ENCODE measurements around the gene ARSH. TPM values are rescaled to one million over a fixed set of nuclear protein-coding genes. Genes with fewer than 3 reads are reported as not detected.
"Not testable (repeated sequence)": the region's sequence is repeated elsewhere in the genome, so short reads cannot be mapped to it uniquely, and the experiment has no call there.

Gene ARSH
- total RNA-seq, 1 donor from 2014 or later = not detected

DNA sequence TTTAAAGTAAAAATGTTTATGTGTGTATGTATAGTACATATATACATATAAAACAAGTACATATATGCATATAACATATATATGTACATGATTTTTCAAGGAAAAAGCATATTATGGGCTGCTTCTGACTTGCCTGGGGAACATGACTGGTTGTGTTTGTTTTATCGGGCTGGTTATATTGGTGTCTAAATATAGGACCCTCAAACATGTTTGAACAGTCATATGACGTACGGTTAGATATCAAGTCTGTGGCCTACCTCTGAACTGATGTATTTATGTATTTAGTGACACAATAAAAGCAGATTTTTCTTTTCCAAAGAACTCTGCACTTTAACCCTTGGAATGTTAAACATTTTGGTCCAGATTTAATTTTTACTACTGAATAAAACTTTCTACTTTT lies 39.3 kb upstream of the ARSH start:
- DNase-seq (ENCODE audit: low read depth) = no peak
- TF ChIP-seq, protein P1, sequence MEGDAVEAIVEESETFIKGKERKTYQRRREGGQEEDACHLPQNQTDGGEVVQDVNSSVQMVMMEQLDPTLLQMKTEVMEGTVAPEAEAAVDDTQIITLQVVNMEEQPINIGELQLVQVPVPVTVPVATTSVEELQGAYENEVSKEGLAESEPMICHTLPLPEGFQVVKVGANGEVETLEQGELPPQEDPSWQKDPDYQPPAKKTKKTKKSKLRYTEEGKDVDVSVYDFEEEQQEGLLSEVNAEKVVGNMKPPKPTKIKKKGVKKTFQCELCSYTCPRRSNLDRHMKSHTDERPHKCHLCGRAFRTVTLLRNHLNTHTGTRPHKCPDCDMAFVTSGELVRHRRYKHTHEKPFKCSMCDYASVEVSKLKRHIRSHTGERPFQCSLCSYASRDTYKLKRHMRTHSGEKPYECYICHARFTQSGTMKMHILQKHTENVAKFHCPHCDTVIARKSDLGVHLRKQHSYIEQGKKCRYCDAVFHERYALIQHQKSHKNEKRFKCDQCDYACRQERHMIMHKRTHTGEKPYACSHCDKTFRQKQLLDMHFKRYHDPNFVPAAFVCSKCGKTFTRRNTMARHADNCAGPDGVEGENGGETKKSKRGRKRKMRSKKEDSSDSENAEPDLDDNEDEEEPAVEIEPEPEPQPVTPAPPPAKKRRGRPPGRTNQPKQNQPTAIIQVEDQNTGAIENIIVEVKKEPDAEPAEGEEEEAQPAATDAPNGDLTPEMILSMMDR (conservative IDR thresholded peaks at IDR 0.05; ENCODE audit: low read depth, low read length) = no peak
- no peak overlapping the region for H3K4me3 ChIP-seq (ENCODE audit: low read depth, low read length)

DNA sequence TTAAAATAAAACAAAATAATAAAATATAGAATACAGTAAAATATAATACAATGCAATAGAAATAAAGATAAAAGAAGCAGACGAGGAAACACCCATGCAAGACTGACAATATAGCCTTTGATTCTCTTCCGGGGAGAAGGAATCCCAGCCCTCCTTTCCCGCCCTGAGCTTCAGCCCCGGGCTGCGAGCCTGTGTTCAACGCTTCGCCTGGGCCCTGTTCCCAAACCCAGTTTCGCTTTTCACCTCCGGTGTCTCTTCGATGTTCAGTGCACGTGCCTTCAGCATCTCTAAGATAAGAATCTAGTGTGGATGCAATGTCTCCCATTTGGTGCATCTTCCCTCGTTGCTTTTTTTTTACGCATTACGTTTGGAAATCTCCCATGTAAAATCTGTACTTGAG lies 38.8 kb upstream of the ARSH start:
- DNase-seq (ENCODE audit: low read depth) = no peak
- H3K4me3 ChIP-seq (ENCODE audit: low read depth, low read length) = no peak overlapping the region
- TF ChIP-seq, protein P1 (conservative IDR thresholded peaks at IDR 0.05; ENCODE audit: low read depth, low read length) = no peak

DNA sequence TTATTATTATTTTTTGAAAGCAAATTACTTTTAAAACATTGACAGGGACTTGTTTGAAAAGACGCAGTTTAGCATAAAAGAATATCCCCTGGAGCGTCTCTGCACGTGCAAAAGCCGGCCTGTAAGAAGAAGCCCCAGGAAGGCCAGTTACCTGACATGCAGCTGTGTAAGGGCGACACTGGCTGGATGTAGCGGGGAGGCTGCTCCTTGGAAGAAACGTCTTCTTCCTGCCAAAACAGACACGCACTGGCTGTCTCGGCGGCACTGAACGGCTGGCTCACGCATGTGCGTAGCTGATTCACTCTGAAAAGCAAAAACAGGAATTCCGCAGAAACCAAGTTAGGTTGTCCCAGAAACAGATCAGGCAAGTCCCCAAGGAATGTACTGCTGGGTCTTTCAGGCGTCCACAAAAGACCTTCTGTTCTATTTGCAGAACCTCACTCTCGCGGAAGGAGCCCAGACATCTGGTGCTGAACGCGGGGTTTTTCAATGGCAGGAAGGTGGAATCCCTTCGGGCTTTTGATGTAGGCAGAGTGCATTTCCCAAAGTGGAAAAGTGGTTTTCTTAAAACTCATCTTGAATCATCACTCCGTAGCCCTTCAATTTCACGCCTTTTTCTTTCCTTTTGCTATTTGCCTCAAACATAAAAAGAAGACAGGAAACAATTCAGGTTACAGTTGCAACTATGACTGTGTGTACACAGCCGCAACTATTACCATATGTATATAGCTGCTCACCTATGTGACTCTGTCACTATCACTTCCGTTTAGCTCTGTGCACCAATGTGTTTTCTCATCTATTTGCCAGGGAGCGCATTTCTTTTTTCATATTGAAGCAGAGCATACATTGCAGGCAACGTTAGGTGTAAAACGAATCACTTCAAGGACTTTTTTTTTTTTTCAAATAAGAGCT lies 38.1 kb upstream of the ARSH start:
- TF ChIP-seq, protein P1 (conservative IDR thresholded peaks at IDR 0.05; ENCODE audit: low read depth, low read length) = no peak
- no peak overlapping the region for H3K4me3 ChIP-seq (ENCODE audit: low read depth, low read length)
- no peak for DNase-seq (ENCODE audit: low read depth)

DNA sequence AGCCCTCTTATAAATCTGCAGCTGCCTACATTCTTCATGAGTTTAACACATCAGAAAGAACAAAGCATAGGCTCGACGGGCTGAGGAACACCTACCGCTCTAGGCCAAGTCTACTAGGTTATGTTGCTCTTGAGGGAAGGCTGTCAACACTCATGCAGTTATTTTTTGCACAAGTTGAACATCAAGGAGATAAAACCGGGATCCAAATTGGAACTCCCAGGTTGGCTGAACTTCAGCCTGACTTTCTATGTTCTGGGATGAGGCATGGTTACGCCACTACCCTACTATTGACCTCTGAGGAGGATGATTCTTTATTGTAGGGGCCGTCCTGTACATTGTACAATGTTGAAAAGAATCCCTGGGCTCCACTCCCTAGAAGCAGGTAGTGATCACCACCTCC lies 37.3 kb upstream of the ARSH start:
- DNase-seq (ENCODE audit: low read depth) = no peak
- TF ChIP-seq, protein P1 (conservative IDR thresholded peaks at IDR 0.05; ENCODE audit: low read depth, low read length) = no peak
- no peak overlapping the region for H3K4me3 ChIP-seq (ENCODE audit: low read depth, low read length)

DNA sequence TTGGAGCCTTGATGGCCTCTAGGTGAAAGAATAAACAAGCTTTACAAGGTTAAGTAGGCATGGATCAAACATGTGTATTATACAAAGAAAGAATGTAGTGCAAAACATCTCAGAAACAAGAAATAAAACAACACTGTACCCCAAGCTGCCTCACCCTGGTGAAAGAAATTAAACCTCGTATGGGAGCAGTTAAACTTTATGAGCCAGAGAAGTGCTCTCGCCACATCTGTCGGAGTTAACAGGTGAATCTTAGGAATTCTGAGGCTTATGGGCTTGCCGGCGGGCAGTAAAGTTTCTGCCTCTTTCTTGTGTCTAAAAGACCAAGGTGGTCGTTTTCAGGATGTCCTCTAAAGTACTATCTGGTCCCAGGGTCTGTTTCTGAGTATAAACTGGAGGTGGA lies 34.0 kb upstream of the ARSH start:
- no peak overlapping the region for H3K4me3 ChIP-seq (ENCODE audit: low read depth, low read length)
- no peak for DNase-seq (ENCODE audit: low read depth)
- TF ChIP-seq, protein P1 (conservative IDR thresholded peaks at IDR 0.05; ENCODE audit: low read depth, low read length) = no peak

DNA sequence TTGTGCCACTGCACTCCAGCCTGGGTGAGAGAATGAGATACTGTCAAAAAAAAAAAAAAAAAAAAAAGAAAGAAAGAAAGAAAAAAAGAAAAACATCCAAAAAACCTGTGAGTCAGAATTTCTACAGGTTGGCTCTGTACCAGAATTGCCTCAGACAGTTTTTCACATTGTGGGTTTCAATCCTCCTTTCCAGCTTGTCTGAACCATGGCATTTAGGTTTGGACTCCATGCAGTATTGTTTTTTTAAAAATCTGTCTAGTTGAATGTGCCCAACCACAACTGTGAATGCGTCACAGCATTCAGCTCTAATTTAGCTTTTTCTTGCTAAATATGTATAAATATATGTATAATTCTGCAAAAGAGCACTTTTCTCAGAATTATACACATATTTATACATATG lies 31.4 kb upstream of the ARSH start:
- DNase-seq (ENCODE audit: low read depth) = no peak
- TF ChIP-seq, protein P1 (conservative IDR thresholded peaks at IDR 0.05; ENCODE audit: low read depth, low read length) = no peak
- no peak overlapping the region for H3K4me3 ChIP-seq (ENCODE audit: low read depth, low read length)

DNA sequence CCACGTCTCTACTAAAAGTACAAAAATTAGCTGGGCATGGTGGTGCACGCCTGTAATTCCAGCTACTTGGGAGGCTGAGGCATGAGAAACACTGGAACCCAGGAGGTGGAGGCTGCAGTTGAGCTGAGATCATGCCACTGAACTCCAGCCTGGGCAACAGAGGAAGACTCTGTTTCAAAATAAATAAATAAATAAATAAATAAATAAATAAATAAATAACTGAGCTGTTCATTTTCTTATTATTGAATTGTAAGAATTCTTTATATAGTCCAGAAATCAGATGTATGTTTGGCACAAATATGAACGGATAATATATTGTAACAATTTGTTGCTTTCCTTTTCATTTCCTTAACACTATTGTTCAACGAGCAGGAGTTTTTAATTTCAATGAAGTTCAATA lies 27.7 kb upstream of the ARSH start:
- not testable (repeated sequence) for DNase-seq (ENCODE audit: low read depth); H3K4me3 ChIP-seq (ENCODE audit: low read depth, low read length)
